Neural crest cell (in vitro differentiated cells): ENCODE measurements around the gene QPRT. TPM values are rescaled to one million over a fixed set of nuclear protein-coding genes. Genes with fewer than 3 reads are reported as not detected.
"Not testable (repeated sequence)": the region's sequence is repeated elsewhere in the genome, so short reads cannot be mapped to it uniquely, and the experiment has no call there.

Experiments
- DNase-seq: peaks from one replicate; pipeline ENCODE4 v3.0.0; 2021; ENCODE audit warnings: low read depth, mixed read lengths, low spot score
- H3K27ac Mint-ChIP-seq: one replicate; pipeline ENCODE4 v1.8.0; 2021; ENCODE audit warnings: mild to moderate bottlenecking, mixed read lengths; ENCODE audit not compliant: unreplicated experiment
- H3K27me3 Mint-ChIP-seq: 2 replicates; pipeline ENCODE4 v1.8.0; 2021; ENCODE audit warnings: low read depth, mild to moderate bottlenecking, mixed read lengths
- H3K36me3 Mint-ChIP-seq: 2 replicates; pipeline ENCODE4 v1.8.0; 2021; ENCODE audit warnings: low read depth, mild to moderate bottlenecking, mixed read lengths
- H3K4me1 Mint-ChIP-seq: 2 replicates; pipeline ENCODE4 v1.8.0; 2021; ENCODE audit warnings: mixed read lengths
- H3K4me3 Mint-ChIP-seq: one replicate; pipeline ENCODE4 v1.8.0; 2021; ENCODE audit warnings: mild to moderate bottlenecking, mixed read lengths
- H3K9me3 Mint-ChIP-seq: 2 replicates; pipeline ENCODE4 v1.8.0; 2021; ENCODE audit warnings: mixed read lengths
- CTCF ChIP-seq: fragments of 200-600 bp; sonication (generic); conservative IDR thresholded peaks from 2 replicates; pipeline ENCODE4 v1.5.0; 2021; ENCODE audit warnings: antibody characterized with exemption, mild to moderate bottlenecking
- total RNA-seq: library from RNA; stranded (reverse); gene quantifications from 2 replicates; pipeline ENCODE4 v1.2.1, GENCODE V29; 2021

The QPRT gene
- total RNA-seq, 1 donor from 2014 or later: 77.3 TPM

GRCh38 chr16:29700253-29700987 is 21.4 kb downstream of the QPRT start:
- H3K36me3 Mint-ChIP-seq: peaks cover 15% of the 10 kb centered on the region

GRCh38 chr16:29701214-29701555 is 22.2 kb downstream of the QPRT start:
- Mint-ChIP-seq H3K27me3 (peaks cover 3% of the 10 kb centered on the region), H3K9me3 (peaks cover 3% of the 10 kb centered on the region), H3K4me3 (no peak overlapping the region), H3K27ac (no peak overlapping the region), H3K36me3 (peaks cover 15% of the 10 kb centered on the region), H3K4me1 (peaks cover 17% of the 10 kb centered on the region)
- TF ChIP-seq CTCF: no peak
- no peak for DNase-seq

More at GRCh38 chr16:29700253-29700987, 21.4 kb downstream of the QPRT start:
- peak; percentile 96 for TF ChIP-seq CTCF
- Mint-ChIP-seq H3K27me3 (peaks cover 3% of the 10 kb centered on the region), H3K27ac (no peak overlapping the region), H3K4me3 (peak overlapping the region; percentile 77), H3K9me3 (peaks cover 3% of the 10 kb centered on the region), H3K4me1 (peaks cover 17% of the 10 kb centered on the region)
- DNase-seq: peak; percentile 71

GRCh38 chr16:29702269-29702668 is 23.3 kb downstream of the QPRT start:
- Mint-ChIP-seq H3K9me3 (peaks cover 3% of the 10 kb centered on the region), H3K4me1 (peaks cover 17% of the 10 kb centered on the region), H3K27ac (peak overlapping the region; percentile 41), H3K4me3 (no peak overlapping the region), H3K36me3 (peaks cover 15% of the 10 kb centered on the region), H3K27me3 (peaks cover 3% of the 10 kb centered on the region)
- no peak for DNase-seq
- no peak for TF ChIP-seq CTCF

- no peak for TF ChIP-seq CTCF
- Mint-ChIP-seq H3K27ac (no peak overlapping the region), H3K27me3 (peaks cover 7% of the 10 kb centered on the region), H3K9me3 (peaks cover 5% of the 10 kb centered on the region), H3K36me3 (no peaks in the 10 kb centered on the region), H3K4me3 (no peak overlapping the region), H3K4me1 (peaks cover 34% of the 10 kb centered on the region)
- DNase-seq: no peak
These were observed 26.1 kb downstream of the QPRT start for GRCh38 chr16:29705030-29705429.

- not testable (repeated sequence) for H3K4me3 Mint-ChIP-seq, H3K9me3 Mint-ChIP-seq
These were observed 28.2 kb downstream of the QPRT start for GRCh38 chr16:29707160-29707559.

GRCh38 chr16:29708917-29709600 is 30.1 kb downstream of the QPRT start:
- no peak for DNase-seq
- TF ChIP-seq CTCF: no peak
- Mint-ChIP-seq H3K4me3 (no peak overlapping the region), H3K27ac (no peak overlapping the region), H3K4me1 (peaks cover 27% of the 10 kb centered on the region), H3K9me3 (peaks cover 6% of the 10 kb centered on the region), H3K27me3 (peaks cover 6% of the 10 kb centered on the region), H3K36me3 (no peaks in the 10 kb centered on the region)

More at GRCh38 chr16:29707160-29707559, 28.2 kb downstream of the QPRT start:
- not testable (repeated sequence) for H3K27me3 Mint-ChIP-seq, H3K36me3 Mint-ChIP-seq, H3K27ac Mint-ChIP-seq, DNase-seq
- H3K4me1 Mint-ChIP-seq: peaks cover 32% of the 10 kb centered on the region

GRCh38 chr16:29709657-29710056 is 30.7 kb downstream of the QPRT start:
- H3K4me3 Mint-ChIP-seq, DNase-seq: not testable (repeated sequence)

More at GRCh38 chr16:29709657-29710056, 30.7 kb downstream of the QPRT start:
- H3K27me3 Mint-ChIP-seq, H3K9me3 Mint-ChIP-seq, H3K36me3 Mint-ChIP-seq: not testable (repeated sequence)
- peak overlapping the region; percentile 7 for H3K27ac Mint-ChIP-seq
- H3K4me1 Mint-ChIP-seq: peaks cover 27% of the 10 kb centered on the region
